ENCODE data around the gene PLCH1.

DNA sequence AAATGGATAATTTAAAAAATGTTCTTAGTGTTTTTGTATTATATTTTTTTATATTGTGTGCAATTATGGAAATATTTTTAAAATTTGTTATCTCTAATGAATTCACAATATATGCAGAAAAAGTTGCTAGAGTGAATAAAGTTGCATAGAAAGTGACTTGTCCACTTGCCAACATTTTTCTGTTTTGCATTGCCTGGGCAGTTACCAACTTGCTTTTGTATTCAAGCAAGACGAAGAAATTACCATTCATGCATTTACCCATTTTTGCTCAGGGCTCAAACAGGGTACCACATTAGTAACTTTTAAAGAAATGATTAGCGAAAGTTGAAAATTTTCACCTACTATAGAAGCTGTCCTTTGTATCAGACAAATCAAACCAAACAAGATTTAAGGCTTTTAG is 298.5 kb downstream of the PLCH1 start:
- TF ChIP-seq, protein P1, sequence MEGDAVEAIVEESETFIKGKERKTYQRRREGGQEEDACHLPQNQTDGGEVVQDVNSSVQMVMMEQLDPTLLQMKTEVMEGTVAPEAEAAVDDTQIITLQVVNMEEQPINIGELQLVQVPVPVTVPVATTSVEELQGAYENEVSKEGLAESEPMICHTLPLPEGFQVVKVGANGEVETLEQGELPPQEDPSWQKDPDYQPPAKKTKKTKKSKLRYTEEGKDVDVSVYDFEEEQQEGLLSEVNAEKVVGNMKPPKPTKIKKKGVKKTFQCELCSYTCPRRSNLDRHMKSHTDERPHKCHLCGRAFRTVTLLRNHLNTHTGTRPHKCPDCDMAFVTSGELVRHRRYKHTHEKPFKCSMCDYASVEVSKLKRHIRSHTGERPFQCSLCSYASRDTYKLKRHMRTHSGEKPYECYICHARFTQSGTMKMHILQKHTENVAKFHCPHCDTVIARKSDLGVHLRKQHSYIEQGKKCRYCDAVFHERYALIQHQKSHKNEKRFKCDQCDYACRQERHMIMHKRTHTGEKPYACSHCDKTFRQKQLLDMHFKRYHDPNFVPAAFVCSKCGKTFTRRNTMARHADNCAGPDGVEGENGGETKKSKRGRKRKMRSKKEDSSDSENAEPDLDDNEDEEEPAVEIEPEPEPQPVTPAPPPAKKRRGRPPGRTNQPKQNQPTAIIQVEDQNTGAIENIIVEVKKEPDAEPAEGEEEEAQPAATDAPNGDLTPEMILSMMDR (conservative IDR thresholded peaks at IDR 0.05; ENCODE audit: low read depth, low read length), result no peak
- TF ChIP-seq EZH2 (IDR thresholded peaks at IDR 0.05; ENCODE audit: borderline replicate concordance, low read depth, low read length, poor library complexity, severe bottlenecking), result no peak

Data from A673 (cell line).